Upper lobe of right lung (tissue), 1 donor: ENCODE data around the gene LEMD1. TPM values are rescaled to one million over a fixed set of nuclear protein-coding genes. Genes with fewer than 3 reads are reported as not detected.

Source experiments
- ATAC-seq: fragments of 200-7000 bp; cut with Tn5 transposase; one replicate; pipeline ENCODE4 v1.9.1; 2020; ENCODE audit warnings: mild to moderate bottlenecking, moderate library complexity
- DNase-seq: peaks from one replicate; pipeline ENCODE4 v3.0.0-alpha.2; 2020
- H3K27ac ChIP-seq: fragments of 200-600 bp; one replicate; pipeline ENCODE4 v1.8.0; 2022
- H3K27me3 ChIP-seq: fragments of 200-600 bp; one replicate; pipeline ENCODE4 v1.8.0; 2022; ENCODE audit warnings: mild to moderate bottlenecking
- H3K36me3 ChIP-seq: fragments of 200-600 bp; one replicate; pipeline ENCODE4 v1.8.0; 2022
- H3K4me1 ChIP-seq: fragments of 200-600 bp; one replicate; pipeline ENCODE4 v1.8.0; 2022
- H3K4me3 ChIP-seq: fragments of 200-600 bp; one replicate; pipeline ENCODE4 v1.8.0; 2022; ENCODE audit warnings: mild to moderate bottlenecking
- H3K9me3 ChIP-seq: fragments of 200-600 bp; one replicate; pipeline ENCODE4 v1.8.0; 2022
- intact Hi-C: fragments of 100-400 bp; cut with DNase I; formaldehyde crosslinking; loops from one replicate; pipeline ENCODE4 v1.11.0; 2022
- total RNA-seq: library from RNA; stranded (reverse); fragmentation: NEBNext Ultra II Directional; extraction: Animal tissue kit (Norgen Biotek cat#: 25700); gene quantifications from one replicate; pipeline ENCODE4 v1.2.1, GENCODE V29; 2021
- TF ChIP-seq, protein P1 (sequence below): fragments of 200-600 bp; IDR thresholded peaks from one replicate; pipeline ENCODE4 v1.8.0; 2022; ENCODE audit warnings: antibody characterized with exemption
- donor health status: DM: no; HTN: yes; CAD: no; lungs with severe emphysema.

LEMD1 gene
- total RNA-seq, 1 donor from 2014 or later = 2.1 TPM

- ATAC-seq (no peak), DNase-seq (no peak)
- H3K36me3 ChIP-seq = no peaks in the 10 kb centered on the region
- H3K27ac ChIP-seq = no peak overlapping the region
- no peaks in the 10 kb centered on the region for H3K9me3 ChIP-seq
- no peak overlapping the region for H3K4me3 ChIP-seq
- H3K4me1 ChIP-seq = peaks cover 38% of the 10 kb centered on the region
- TF ChIP-seq, protein P1, sequence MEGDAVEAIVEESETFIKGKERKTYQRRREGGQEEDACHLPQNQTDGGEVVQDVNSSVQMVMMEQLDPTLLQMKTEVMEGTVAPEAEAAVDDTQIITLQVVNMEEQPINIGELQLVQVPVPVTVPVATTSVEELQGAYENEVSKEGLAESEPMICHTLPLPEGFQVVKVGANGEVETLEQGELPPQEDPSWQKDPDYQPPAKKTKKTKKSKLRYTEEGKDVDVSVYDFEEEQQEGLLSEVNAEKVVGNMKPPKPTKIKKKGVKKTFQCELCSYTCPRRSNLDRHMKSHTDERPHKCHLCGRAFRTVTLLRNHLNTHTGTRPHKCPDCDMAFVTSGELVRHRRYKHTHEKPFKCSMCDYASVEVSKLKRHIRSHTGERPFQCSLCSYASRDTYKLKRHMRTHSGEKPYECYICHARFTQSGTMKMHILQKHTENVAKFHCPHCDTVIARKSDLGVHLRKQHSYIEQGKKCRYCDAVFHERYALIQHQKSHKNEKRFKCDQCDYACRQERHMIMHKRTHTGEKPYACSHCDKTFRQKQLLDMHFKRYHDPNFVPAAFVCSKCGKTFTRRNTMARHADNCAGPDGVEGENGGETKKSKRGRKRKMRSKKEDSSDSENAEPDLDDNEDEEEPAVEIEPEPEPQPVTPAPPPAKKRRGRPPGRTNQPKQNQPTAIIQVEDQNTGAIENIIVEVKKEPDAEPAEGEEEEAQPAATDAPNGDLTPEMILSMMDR = no peak
- no peaks in the 10 kb centered on the region for H3K27me3 ChIP-seq
- intact Hi-C loops = no loop called here
Measured at GRCh38 chr1:205441716-205442050, 19.8 kb upstream of the LEMD1 start.

DNA sequence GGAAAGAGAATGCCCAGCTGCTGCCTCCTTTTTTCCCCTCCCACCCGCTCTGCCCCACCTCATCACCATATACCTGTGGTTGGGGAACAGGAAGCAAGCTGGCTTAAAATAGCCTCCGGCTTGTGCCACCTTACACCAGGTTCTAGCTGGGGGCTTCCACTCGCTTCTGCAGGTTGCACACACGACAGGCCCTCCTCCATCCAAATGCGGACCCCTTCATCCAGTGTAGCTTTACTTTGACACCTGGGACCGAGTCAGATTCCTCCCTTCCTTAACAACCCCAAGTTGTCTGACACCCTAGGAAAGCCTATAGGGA lies 19.4 kb upstream of the LEMD1 start:
- intact Hi-C loops = no loop called here
- peaks cover 38% of the 10 kb centered on the region for H3K4me1 ChIP-seq
- ATAC-seq (no peak), DNase-seq (no peak)
- no peaks in the 10 kb centered on the region for H3K36me3 ChIP-seq
- no peak overlapping the region for H3K27ac ChIP-seq
- TF ChIP-seq, protein P1 = no peak
- H3K9me3 ChIP-seq = no peaks in the 10 kb centered on the region
- no peaks in the 10 kb centered on the region for H3K27me3 ChIP-seq
- no peak overlapping the region for H3K4me3 ChIP-seq

- ATAC-seq (peak; percentile 79), DNase-seq (peak; percentile 81)
- intact Hi-C loops = no loop called here
- H3K4me3 ChIP-seq = no peak overlapping the region
- no peak overlapping the region for H3K27ac ChIP-seq
- no peaks in the 10 kb centered on the region for H3K36me3 ChIP-seq
- H3K9me3 ChIP-seq = no peaks in the 10 kb centered on the region
- TF ChIP-seq, protein P1 = no peak
- peaks cover 38% of the 10 kb centered on the region for H3K4me1 ChIP-seq
- H3K27me3 ChIP-seq = no peaks in the 10 kb centered on the region
Measured at GRCh38 chr1:205440476-205441317, 18.8 kb upstream of the LEMD1 start.

DNA sequence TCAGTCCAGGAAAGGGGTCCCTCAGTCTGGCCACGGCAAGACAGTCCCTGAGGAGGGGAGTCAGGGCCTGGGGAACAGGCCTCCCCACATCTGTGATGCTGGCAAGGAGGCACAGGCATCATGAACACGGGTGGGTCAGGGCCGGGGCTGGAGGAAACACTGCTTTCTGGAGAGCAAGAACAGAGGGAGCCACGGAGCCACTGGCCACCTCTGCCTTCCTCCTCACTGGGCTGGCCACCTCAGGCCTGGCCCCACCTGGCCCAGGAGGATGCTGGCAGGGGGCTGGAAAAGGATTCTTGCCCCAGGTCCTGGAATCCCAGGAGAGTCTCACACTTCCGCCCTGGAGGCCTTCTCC lies 18.2 kb upstream of the LEMD1 start:
- Histone ChIP-seq H3K36me3 (no peaks in the 10 kb centered on the region), H3K27me3 (peaks cover 5% of the 10 kb centered on the region), H3K4me3 (no peak overlapping the region), H3K9me3 (no peaks in the 10 kb centered on the region), H3K4me1 (peaks cover 34% of the 10 kb centered on the region), H3K27ac (no peak overlapping the region)
- no peak for DNase-seq
- TF ChIP-seq, protein P1 = no peak
- no peak for ATAC-seq
- intact Hi-C loops = no loop called here

DNA sequence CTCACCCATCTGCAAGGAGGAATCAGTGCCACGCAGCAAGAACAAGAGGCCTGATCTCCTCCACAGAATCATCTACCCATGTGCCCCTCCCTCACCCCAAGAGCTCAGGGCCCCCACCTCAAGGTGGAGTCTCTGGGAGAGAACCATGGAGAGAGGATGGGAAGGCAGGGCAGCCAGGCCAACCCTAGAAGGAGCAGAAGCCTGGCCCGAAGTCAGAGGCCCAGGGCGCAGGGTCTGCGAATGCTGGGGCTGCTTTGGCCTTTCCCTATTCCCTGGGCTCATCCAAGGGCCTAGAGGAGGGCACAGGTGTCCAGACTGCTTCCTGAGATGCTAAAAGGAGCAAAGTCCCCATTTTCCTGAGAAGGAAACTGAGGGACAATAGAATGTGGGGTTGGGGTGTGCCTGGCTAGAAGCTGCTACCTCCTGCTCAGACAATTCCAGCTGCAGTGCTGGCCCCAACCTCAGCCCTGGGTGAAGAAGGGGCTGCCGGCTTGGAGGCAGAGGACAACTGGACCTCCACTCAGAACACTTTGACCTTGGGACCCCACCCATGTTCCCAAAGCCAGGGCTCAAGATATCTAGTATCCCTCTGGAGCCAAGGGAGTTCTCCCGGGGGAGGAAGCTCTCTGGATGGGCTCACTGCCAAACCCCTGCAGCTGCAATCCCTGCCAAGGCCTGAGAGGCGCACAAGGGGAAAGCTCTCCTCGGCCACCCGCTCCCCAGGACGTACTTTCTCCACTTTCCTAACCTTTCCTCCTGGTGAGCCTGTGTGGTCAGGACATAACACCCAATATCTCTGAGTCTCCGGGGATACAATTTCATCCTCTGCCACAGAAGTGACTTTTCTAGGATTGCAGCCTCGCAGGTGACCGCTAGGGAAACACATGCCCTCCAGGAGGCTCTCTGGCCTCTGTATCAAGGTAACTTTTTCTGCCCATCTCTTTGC lies 16.6 kb upstream of the LEMD1 start:
- Histone ChIP-seq H3K4me1 (peaks cover 33% of the 10 kb centered on the region), H3K27me3 (peaks cover 6% of the 10 kb centered on the region), H3K9me3 (no peaks in the 10 kb centered on the region), H3K27ac (no peak overlapping the region), H3K4me3 (no peak overlapping the region), H3K36me3 (no peaks in the 10 kb centered on the region)
- DNase-seq (peak; percentile 88), ATAC-seq (peak; percentile 70)
- TF ChIP-seq, protein P1 = peak; percentile 78
- intact Hi-C loops = no loop called here
